ENCODE results near the gene ATP5ME.

DNA sequence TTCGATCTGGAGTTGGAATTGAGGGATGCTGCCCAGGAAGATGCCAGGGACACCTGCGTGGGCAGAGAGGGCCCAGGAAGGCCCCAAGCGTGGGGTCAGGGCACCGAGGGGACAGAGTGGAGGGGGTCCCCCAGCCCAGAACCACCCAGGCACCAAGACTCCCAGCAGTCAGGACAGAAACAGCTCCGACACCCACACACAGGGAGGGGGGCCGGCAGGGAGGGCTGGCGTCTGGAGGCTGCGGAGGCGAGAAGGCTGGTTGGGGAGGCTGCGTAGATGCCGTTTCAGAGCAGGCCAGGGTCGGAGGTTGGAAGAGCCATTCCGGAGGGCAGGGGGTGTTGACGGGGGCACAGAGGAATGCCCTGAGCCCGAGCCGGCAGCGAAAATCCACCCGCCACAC, 23.6 kb downstream of the ATP5ME start:
- TF ChIP-seq EZH2 (IDR thresholded peaks at IDR 0.05; ENCODE audit: insufficient read depth, low read length): no peak
- TF ChIP-seq, protein P1, sequence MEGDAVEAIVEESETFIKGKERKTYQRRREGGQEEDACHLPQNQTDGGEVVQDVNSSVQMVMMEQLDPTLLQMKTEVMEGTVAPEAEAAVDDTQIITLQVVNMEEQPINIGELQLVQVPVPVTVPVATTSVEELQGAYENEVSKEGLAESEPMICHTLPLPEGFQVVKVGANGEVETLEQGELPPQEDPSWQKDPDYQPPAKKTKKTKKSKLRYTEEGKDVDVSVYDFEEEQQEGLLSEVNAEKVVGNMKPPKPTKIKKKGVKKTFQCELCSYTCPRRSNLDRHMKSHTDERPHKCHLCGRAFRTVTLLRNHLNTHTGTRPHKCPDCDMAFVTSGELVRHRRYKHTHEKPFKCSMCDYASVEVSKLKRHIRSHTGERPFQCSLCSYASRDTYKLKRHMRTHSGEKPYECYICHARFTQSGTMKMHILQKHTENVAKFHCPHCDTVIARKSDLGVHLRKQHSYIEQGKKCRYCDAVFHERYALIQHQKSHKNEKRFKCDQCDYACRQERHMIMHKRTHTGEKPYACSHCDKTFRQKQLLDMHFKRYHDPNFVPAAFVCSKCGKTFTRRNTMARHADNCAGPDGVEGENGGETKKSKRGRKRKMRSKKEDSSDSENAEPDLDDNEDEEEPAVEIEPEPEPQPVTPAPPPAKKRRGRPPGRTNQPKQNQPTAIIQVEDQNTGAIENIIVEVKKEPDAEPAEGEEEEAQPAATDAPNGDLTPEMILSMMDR (IDR thresholded peaks at IDR 0.05; ENCODE audit: insufficient read depth, low read depth, low read length): no peak

Data from astrocyte (in vitro differentiated cells and primary cell).